Measurements from ENCODE around the gene SEMA5A.

The SEMA5A gene

DNA sequence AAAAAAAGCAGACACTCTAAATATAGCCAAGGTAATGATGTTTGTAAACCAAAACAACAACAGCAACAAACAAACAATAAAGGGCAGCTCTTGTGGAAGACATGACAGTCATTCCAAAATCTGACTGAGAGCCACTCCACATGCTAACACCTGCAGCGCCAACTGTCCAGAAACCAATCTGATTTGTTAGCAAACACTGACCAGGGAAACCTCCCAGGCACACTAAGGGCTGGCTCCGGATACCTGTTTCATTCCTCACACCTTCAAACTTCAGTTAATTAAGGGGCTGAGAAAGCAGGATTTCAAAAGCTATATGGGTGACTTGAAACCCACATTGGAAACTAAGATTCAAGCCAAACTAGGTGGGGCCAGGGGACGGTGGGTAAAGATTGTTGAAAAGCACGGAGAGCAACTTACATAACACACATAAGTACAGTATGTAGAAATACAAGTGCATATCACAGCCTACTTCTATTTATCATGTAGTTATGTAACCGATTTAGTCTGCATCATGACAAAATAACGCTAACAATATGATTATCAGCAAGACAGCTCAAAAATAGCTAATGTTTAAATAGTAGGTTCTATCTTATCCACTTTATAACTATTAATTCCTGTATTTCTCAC is 203.6 kb downstream of the SEMA5A start:
- Histone ChIP-seq H3K27me3 (ENCODE audit: control insufficient read depth in 2 of 2, insufficient read depth in 2 of 2, low read length in 2 of 2) (no peaks in the 10 kb centered on the region), H3K9ac (ENCODE audit: low read depth in 1 of 2, low read length in 2 of 2) (no peak overlapping the region), H3K4me3 (ENCODE audit: low read length in 2 of 2) (no peak overlapping the region), H3K4me1 (ENCODE audit: control insufficient read depth in 2 of 2, insufficient read depth in 2 of 2, low read length in 2 of 2) (no peaks in the 10 kb centered on the region), H3K9me3 (ENCODE audit: control insufficient read depth in 2 of 2, low read length in 2 of 2) (no peaks in the 10 kb centered on the region), H3K36me3 (ENCODE audit: control insufficient read depth in 2 of 2, insufficient read depth in 2 of 2, low read length in 2 of 2) (peaks cover 0 to 5% of the 10 kb centered on the region in 2 donors), H3K27ac (ENCODE audit: low read depth in 2 of 2, low read length in 2 of 2) (no peak overlapping the region)

DNA sequence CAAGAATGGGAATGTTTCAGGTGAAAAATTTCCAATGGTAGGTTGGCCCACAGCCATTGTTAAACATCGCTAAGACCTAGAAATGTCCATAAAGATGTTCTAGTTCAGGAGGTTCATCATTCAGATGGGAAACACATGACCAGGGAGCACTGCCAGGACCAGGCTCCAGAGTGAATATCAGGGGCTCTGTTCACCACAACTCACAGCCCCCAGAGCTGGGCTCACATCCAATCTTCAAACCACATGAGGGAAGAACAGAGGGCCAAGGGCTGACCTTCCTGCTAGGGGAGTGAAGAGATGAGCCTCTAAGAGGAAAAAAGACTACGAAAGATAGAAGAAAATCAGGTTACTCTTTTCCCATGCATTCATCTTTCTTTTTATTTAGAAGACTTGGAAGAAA is 205.8 kb downstream of the SEMA5A start:
- Histone ChIP-seq H3K9ac (ENCODE audit: low read depth in 1 of 2, low read length in 2 of 2) (no peak overlapping the region), H3K27me3 (ENCODE audit: control insufficient read depth in 2 of 2, insufficient read depth in 2 of 2, low read length in 2 of 2) (no peaks in the 10 kb centered on the region), H3K4me3 (ENCODE audit: low read length in 2 of 2) (no peak overlapping the region), H3K4me1 (ENCODE audit: control insufficient read depth in 2 of 2, insufficient read depth in 2 of 2, low read length in 2 of 2) (no peaks in the 10 kb centered on the region), H3K27ac (ENCODE audit: low read depth in 2 of 2, low read length in 2 of 2) (no peak overlapping the region), H3K36me3 (ENCODE audit: control insufficient read depth in 2 of 2, insufficient read depth in 2 of 2, low read length in 2 of 2) (no peaks in the 10 kb centered on the region), H3K9me3 (ENCODE audit: control insufficient read depth in 2 of 2, low read length in 2 of 2) (no peaks in the 10 kb centered on the region)

DNA sequence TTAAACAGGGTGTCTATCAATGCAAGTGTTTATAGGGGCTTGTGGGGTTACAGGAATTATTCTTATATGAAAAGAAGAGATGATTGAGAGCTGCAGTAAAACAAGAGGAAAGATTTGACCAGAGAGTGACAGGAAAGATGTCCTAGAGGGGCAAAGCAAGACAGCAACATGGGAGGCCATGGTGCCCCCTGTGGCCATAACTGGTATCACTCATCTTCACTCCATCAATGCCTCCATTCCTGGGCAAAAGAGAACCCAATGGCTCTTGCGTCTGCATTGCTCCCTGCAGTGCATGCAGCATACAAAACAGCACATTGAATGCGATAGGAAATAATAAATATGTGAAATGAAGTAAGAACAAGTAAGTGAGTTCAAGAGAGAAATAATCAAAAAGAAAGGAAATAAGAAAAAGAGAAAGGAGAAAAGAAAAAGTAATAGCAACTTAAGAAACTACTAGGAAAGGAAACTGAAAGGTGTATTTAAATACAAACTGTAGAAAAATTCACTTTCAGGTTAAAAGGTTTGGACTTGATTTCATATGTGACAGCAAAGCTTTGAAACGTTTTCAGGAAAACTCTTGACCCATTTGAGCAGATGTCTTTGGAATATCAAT is 206.6 kb downstream of the SEMA5A start:
- Histone ChIP-seq H3K4me3 (ENCODE audit: low read length in 2 of 2) (no peak overlapping the region), H3K36me3 (ENCODE audit: control insufficient read depth in 2 of 2, insufficient read depth in 2 of 2, low read length in 2 of 2) (no peaks in the 10 kb centered on the region), H3K27me3 (ENCODE audit: control insufficient read depth in 2 of 2, insufficient read depth in 2 of 2, low read length in 2 of 2) (no peaks in the 10 kb centered on the region), H3K4me1 (ENCODE audit: control insufficient read depth in 2 of 2, insufficient read depth in 2 of 2, low read length in 2 of 2) (no peaks in the 10 kb centered on the region), H3K9ac (ENCODE audit: low read depth in 1 of 2, low read length in 2 of 2) (no peak overlapping the region), H3K9me3 (ENCODE audit: control insufficient read depth in 2 of 2, low read length in 2 of 2) (no peaks in the 10 kb centered on the region), H3K27ac (ENCODE audit: low read depth in 2 of 2, low read length in 2 of 2) (no peak overlapping the region)

DNA sequence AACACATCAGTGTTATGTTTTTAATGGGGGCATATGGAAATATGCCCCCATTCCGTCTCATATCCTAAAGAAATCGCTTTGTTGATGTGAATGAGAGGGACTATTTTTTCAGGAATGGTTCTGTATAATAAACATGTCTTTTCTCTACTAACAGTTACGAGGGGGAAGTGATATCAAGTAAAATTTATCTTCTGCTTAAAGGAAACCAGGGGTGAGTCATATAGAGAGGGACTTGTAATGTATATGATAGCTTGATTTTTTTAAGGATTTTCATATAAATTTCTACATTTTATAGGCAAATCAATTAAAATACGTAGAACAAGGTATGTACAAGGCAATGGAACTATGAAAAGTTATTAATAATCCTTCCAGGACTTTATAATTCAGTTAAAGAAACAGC is 207.1 kb downstream of the SEMA5A start:
- H3K9me3 ChIP-seq (ENCODE audit: control insufficient read depth in 2 of 2, low read length in 2 of 2): no peaks in the 10 kb centered on the region
- no peaks in the 10 kb centered on the region for H3K27me3 ChIP-seq (ENCODE audit: control insufficient read depth in 2 of 2, insufficient read depth in 2 of 2, low read length in 2 of 2)
- no peaks in the 10 kb centered on the region for H3K4me1 ChIP-seq (ENCODE audit: control insufficient read depth in 2 of 2, insufficient read depth in 2 of 2, low read length in 2 of 2)
- no peak overlapping the region for H3K27ac ChIP-seq (ENCODE audit: low read depth in 2 of 2, low read length in 2 of 2)
- H3K4me3 ChIP-seq (ENCODE audit: low read length in 2 of 2): no peak overlapping the region
- H3K36me3 ChIP-seq (ENCODE audit: control insufficient read depth in 2 of 2, insufficient read depth in 2 of 2, low read length in 2 of 2): no peaks in the 10 kb centered on the region
- no peak overlapping the region for H3K9ac ChIP-seq (ENCODE audit: low read depth in 1 of 2, low read length in 2 of 2)

DNA sequence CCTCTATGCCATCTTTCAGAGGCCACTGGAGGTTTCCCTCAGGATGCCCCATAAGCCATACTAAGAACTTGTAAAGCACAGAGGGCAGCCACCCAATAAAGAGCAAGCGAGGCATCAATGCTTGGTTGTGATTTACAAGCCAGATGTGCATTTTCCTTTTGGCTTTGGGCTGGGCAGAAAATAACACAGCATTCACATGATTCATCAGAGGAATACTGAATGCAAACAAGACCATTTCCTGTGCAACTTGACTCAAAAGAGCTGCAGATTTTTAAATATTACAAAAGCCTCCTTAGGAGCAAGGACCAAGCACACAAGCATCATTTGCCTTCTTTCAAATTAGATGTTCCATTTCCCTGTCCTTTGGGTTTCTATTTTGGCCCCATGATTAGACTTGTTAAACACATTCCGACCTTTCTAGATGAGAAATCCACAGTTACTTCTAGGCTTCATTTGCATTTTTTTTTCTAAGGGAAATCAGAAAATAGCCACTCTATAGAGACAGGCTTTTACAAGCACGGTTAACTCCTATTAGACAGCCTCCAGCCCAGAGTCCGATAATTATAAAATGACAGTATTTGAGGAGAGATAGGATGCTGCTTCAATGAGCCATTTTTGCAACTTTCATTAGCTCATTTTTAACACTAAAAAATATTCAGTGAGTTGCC is 207.8 kb downstream of the SEMA5A start:
- no peak overlapping the region for H3K9ac ChIP-seq (ENCODE audit: low read depth in 1 of 2, low read length in 2 of 2)
- H3K4me3 ChIP-seq (ENCODE audit: low read length in 2 of 2): no peak overlapping the region
- H3K36me3 ChIP-seq (ENCODE audit: control insufficient read depth in 2 of 2, insufficient read depth in 2 of 2, low read length in 2 of 2): no peaks in the 10 kb centered on the region
- H3K4me1 ChIP-seq (ENCODE audit: control insufficient read depth in 2 of 2, insufficient read depth in 2 of 2, low read length in 2 of 2): no peaks in the 10 kb centered on the region
- no peaks in the 10 kb centered on the region for H3K27me3 ChIP-seq (ENCODE audit: control insufficient read depth in 2 of 2, insufficient read depth in 2 of 2, low read length in 2 of 2)
- no peaks in the 10 kb centered on the region for H3K9me3 ChIP-seq (ENCODE audit: control insufficient read depth in 2 of 2, low read length in 2 of 2)
- no peak overlapping the region for H3K27ac ChIP-seq (ENCODE audit: low read depth in 2 of 2, low read length in 2 of 2)

DNA sequence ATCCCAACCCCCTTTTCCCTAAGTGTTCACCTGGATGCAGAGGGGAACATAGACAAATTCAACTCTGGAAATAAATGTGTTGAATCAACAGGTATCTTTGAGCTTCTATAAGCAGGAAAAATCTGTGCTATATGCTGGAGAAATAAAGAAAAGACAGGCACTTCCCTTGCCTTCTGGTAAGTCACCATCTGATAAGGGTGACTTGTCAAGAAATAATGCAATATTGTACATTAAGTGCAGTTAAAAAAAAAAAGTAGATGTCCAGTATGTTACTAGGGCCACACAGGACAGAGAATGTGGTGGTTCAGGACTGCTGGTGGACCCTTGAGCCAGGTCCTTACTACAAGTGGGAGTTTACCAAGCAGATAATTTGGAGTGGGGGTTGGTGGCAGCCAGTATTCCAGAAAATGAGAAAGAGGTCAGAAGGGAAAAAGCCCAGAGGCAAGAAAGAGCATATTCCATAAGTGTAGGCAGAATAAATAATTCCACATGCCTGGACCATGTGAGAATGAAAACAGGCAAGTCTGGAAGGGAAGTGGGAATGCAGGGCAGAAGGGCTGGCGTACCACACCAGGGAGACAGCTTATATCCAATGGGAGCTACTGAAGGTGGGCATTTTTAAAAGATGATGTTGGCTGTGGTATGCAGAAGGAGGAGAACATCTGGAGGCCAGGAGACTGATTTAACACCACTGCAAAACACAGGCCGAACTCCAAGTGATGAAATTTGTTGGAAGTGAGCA is 209.9 kb downstream of the SEMA5A start:
- H3K36me3 ChIP-seq (ENCODE audit: control insufficient read depth in 2 of 2, insufficient read depth in 2 of 2, low read length in 2 of 2): peaks cover 5 to 9% of the 10 kb centered on the region in 2 donors
- H3K9ac ChIP-seq (ENCODE audit: low read depth in 1 of 2, low read length in 2 of 2): no peak overlapping the region
- no peak overlapping the region for H3K4me3 ChIP-seq (ENCODE audit: low read length in 2 of 2)
- no peaks in the 10 kb centered on the region for H3K9me3 ChIP-seq (ENCODE audit: control insufficient read depth in 2 of 2, low read length in 2 of 2)
- no peak overlapping the region for H3K27ac ChIP-seq (ENCODE audit: low read depth in 2 of 2, low read length in 2 of 2)
- H3K27me3 ChIP-seq (ENCODE audit: control insufficient read depth in 2 of 2, insufficient read depth in 2 of 2, low read length in 2 of 2): no peaks in the 10 kb centered on the region
- no peaks in the 10 kb centered on the region for H3K4me1 ChIP-seq (ENCODE audit: control insufficient read depth in 2 of 2, insufficient read depth in 2 of 2, low read length in 2 of 2)

DNA sequence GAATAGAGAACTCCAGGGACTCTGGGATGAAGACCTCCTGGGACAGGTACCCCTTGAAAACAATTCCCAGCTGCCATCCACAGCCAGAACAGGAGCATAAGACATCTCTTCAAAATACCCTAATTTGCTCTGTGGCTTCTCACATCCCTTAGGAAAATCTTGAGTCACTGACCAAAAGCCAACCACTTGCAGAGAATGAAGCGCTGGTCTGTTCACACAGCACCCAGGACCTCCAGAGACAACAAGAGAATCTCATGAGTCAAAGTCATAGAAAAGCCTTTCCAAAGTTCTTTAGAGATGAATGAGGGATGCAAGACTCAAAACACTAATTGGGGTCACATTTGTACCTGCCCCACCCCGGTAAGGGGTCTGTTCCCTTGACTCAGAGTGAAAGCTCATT is 210.6 kb downstream of the SEMA5A start:
- Histone ChIP-seq H3K27ac (ENCODE audit: low read depth in 2 of 2, low read length in 2 of 2) (no peak overlapping the region), H3K9me3 (ENCODE audit: control insufficient read depth in 2 of 2, low read length in 2 of 2) (no peaks in the 10 kb centered on the region), H3K9ac (ENCODE audit: low read depth in 1 of 2, low read length in 2 of 2) (no peak overlapping the region), H3K4me3 (ENCODE audit: low read length in 2 of 2) (no peak overlapping the region), H3K27me3 (ENCODE audit: control insufficient read depth in 2 of 2, insufficient read depth in 2 of 2, low read length in 2 of 2) (no peaks in the 10 kb centered on the region), H3K4me1 (ENCODE audit: control insufficient read depth in 2 of 2, insufficient read depth in 2 of 2, low read length in 2 of 2) (no peaks in the 10 kb centered on the region), H3K36me3 (ENCODE audit: control insufficient read depth in 2 of 2, insufficient read depth in 2 of 2, low read length in 2 of 2) (peaks cover 5 to 9% of the 10 kb centered on the region in 2 donors)

DNA sequence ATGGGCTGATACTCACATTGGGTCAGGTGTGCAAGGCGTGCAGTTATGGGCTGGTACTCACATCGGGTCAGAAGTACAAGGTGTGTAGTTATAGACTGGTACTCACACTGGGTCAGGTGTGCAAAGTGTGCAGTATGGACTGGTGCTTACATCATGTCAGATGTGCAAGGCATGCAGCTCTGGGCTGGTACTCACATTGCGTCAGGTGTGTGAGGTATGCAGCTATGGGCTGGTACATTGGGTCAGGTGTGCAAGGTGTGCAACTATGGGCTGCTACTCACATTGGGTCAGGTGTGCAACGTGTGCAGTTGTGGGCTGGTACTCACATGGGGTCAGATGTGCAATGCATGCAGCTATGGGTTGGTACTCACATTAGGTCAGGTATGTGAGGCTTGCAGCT is 213.8 kb downstream of the SEMA5A start:
- Histone ChIP-seq H3K9me3 (ENCODE audit: control insufficient read depth in 2 of 2, low read length in 2 of 2) (no peaks in the 10 kb centered on the region), H3K4me1 (ENCODE audit: control insufficient read depth in 2 of 2, insufficient read depth in 2 of 2, low read length in 2 of 2) (no peaks in the 10 kb centered on the region), H3K9ac (ENCODE audit: low read depth in 1 of 2, low read length in 2 of 2) (no peak overlapping the region), H3K27me3 (ENCODE audit: control insufficient read depth in 2 of 2, insufficient read depth in 2 of 2, low read length in 2 of 2) (no peaks in the 10 kb centered on the region), H3K27ac (ENCODE audit: low read depth in 2 of 2, low read length in 2 of 2) (no peak overlapping the region), H3K36me3 (ENCODE audit: control insufficient read depth in 2 of 2, insufficient read depth in 2 of 2, low read length in 2 of 2) (peaks cover 5 to 9% of the 10 kb centered on the region in 2 donors), H3K4me3 (ENCODE audit: low read length in 2 of 2) (no peak overlapping the region)

DNA sequence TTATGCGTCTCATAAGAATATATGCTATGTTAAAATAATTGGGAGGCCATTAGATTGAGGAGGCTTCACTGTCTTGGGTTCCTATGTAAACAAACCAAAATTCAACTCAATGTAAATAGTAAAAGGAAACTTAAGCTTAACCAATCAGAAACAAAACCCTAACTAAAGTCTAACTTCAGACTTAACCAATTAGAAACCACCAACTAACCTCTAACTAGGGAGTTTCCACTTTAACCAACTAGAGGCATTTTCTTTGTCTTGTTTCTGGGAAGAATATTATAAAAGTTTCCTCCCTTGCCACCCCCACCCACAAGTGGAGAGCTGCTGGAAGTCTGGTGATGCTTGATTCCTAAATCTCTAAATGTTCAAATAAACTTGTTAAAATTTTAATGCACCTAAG is 214.5 kb downstream of the SEMA5A start:
- Histone ChIP-seq H3K36me3 (ENCODE audit: control insufficient read depth in 2 of 2, insufficient read depth in 2 of 2, low read length in 2 of 2) (peaks cover 5 to 9% of the 10 kb centered on the region in 2 donors), H3K4me3 (ENCODE audit: low read length in 2 of 2) (no peak overlapping the region), H3K27me3 (ENCODE audit: control insufficient read depth in 2 of 2, insufficient read depth in 2 of 2, low read length in 2 of 2) (no peaks in the 10 kb centered on the region), H3K27ac (ENCODE audit: low read depth in 2 of 2, low read length in 2 of 2) (no peak overlapping the region), H3K4me1 (ENCODE audit: control insufficient read depth in 2 of 2, insufficient read depth in 2 of 2, low read length in 2 of 2) (no peaks in the 10 kb centered on the region), H3K9me3 (ENCODE audit: control insufficient read depth in 2 of 2, low read length in 2 of 2) (no peaks in the 10 kb centered on the region), H3K9ac (ENCODE audit: low read depth in 1 of 2, low read length in 2 of 2) (no peak overlapping the region)

DNA sequence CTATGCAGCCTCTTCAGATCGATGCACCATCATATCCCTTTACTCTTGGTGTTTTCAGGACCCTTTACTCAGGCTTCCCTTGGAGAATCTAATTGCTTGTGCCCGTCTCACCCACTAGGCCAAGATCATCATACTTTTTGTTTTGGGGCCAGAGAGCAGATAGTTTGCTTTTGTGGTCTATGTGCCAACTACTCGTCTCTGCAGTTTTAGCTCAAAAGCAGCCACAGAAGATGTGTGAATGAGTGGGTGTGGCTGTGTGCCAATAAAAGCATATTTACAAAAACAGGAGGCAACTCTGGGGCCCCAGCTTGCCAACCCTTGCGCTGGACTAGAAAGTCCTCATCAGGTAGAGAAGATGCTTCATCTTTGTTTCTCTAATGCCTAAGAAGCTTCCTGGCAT is 216.8 kb downstream of the SEMA5A start:
- Histone ChIP-seq H3K9me3 (ENCODE audit: control insufficient read depth in 2 of 2, low read length in 2 of 2) (no peaks in the 10 kb centered on the region), H3K4me3 (ENCODE audit: low read length in 2 of 2) (no peak overlapping the region), H3K4me1 (ENCODE audit: control insufficient read depth in 2 of 2, insufficient read depth in 2 of 2, low read length in 2 of 2) (peaks cover 0 to 2% of the 10 kb centered on the region in 2 donors), H3K9ac (ENCODE audit: low read depth in 1 of 2, low read length in 2 of 2) (no peak overlapping the region), H3K36me3 (ENCODE audit: control insufficient read depth in 2 of 2, insufficient read depth in 2 of 2, low read length in 2 of 2) (peaks cover 5 to 9% of the 10 kb centered on the region in 2 donors), H3K27me3 (ENCODE audit: control insufficient read depth in 2 of 2, insufficient read depth in 2 of 2, low read length in 2 of 2) (no peaks in the 10 kb centered on the region), H3K27ac (ENCODE audit: low read depth in 2 of 2, low read length in 2 of 2) (no peak overlapping the region)

All from mucosa of rectum (tissue), 2 donors.